Measurements from ENCODE around the gene SURF1.

Gene SURF1

DNA sequence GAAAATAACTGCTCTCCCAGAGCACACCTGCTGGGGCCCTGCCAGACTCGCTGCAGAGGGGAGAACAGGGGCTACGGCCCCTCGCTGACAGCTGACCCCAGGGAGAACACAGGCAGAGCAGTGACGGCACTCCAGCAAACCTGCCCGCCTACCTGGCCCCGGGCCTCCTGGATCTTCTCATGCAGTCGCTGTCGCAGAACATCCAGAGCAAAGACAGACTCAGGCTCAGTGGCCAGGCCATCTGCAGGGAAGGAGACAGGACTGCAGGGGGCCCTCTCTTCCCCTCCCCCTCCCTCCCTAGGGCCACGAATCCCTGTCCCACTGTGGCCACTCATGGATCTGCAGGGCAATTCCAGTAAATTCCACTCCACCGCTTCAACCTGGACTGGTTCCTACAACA, 22.7 kb downstream of the SURF1 start:
- Histone ChIP-seq H2BK12ac (ENCODE audit: low read length in 2 of 2) (no peak overlapping the region), H4K8ac (ENCODE audit: low read length) (no peak overlapping the region), H3K4me2 (ENCODE audit: low read length, poor library complexity, severe bottlenecking) (no peak overlapping the region), H3K14ac (ENCODE audit: low read length in 2 of 2) (no peak overlapping the region), H4K91ac (ENCODE audit: low read length) (no peak overlapping the region), H2BK15ac (ENCODE audit: low read depth, poor library complexity, severe bottlenecking) (no peak overlapping the region), H3K27ac (ENCODE audit: low read length, poor library complexity, severe bottlenecking) (no peak overlapping the region), H2BK120ac (ENCODE audit: low read depth, low read length) (no peak overlapping the region), H2AK5ac (ENCODE audit: low read length, severe bottlenecking) (no peak overlapping the region), H3K4ac (ENCODE audit: low read depth in 1 of 2, low read length in 2 of 2) (no peak overlapping the region), H3K9me3 (ENCODE audit: control insufficient read depth, low read length) (no peaks in the 10 kb centered on the region), H2AFZ (ENCODE audit: low read depth, low read length) (no peak overlapping the region), H3K9ac (ENCODE audit: low read length) (no peak overlapping the region), H3K36me3 (ENCODE audit: control insufficient read depth in 1 of 2, insufficient read depth in 2 of 2, low read depth in 1 of 2, low read length in 2 of 2) (peaks cover 34 to 57% of the 10 kb centered on the region in 2 experiments), H3K4me3 (ENCODE audit: insufficient read depth in 1 of 2, low read depth in 1 of 2, low read length in 2 of 2) (no peak overlapping the region), H3K79me1 (replicated peaks; ENCODE audit: low read length, poor library complexity, severe bottlenecking) (peaks cover 42% of the 10 kb centered on the region), H2BK5ac (ENCODE audit: low read depth, low read length, poor library complexity, severe bottlenecking) (no peak overlapping the region), H3K27me3 (ENCODE audit: control insufficient read depth in 1 of 2, insufficient read depth in 1 of 2, low read length in 2 of 2) (no peaks in the 10 kb centered on the region), H3K4me1 (ENCODE audit: control insufficient read depth, insufficient read depth, low read depth, low read length) (peaks cover 24% of the 10 kb centered on the region), H3K23ac (ENCODE audit: low read length in 2 of 2) (no peak overlapping the region), H3K18ac (ENCODE audit: low read depth in 1 of 2, low read length in 2 of 2) (no peak overlapping the region)
- 94% methylated on average over 10 of the region's 10 CpGs for WGBS
- no peak for DNase-seq

DNA sequence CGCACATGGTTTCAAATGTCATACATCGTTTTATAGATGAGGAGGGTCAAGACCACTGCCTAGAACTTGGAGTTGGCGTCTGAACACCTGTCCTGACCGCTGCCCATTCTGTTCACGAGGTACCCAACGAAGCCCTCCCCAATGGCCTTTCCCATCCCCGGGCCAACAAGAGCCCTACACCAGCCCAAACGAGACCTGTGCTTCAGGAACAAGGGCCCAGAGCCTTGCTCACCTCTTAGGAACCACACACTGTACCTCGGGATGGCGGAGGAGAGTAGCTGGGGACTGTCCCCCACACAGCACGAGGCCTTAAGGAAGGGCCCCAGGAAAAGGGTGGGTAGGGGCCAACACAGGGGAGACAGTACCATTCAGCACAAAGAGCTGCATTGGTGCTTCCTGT, 23.3 kb downstream of the SURF1 start:
- peak overlapping the region; percentile 63 for H4K8ac ChIP-seq (ENCODE audit: low read length)
- 96% methylated on average over 11 of the region's 11 CpGs for WGBS
- H2BK120ac ChIP-seq (ENCODE audit: low read depth, low read length): no peak overlapping the region

DNA sequence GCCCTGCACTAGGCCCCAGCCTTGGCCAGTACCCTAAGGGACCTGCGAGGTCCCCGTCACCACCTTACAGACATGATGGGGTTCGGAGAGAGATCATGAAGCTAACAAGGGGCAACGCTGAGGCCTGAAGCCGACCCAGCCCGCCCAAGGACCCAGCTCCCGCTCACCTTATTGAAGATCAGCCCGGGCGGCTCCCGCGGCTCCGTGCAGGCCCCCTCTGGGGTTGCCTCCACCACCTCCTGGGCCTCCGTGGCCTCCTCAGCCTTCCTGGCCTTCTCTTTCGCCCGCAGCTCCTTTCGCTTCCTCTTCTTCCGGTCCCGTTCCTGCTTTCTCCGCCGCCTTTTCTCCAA, 23.9 kb downstream of the SURF1 start:
- no peak overlapping the region for H3K18ac ChIP-seq (ENCODE audit: low read depth in 1 of 2, low read length in 2 of 2)
- 94% methylated on average over 20 of the region's 20 CpGs for WGBS
- no peak for DNase-seq
- no peak overlapping the region for H3K4ac ChIP-seq (ENCODE audit: low read depth in 1 of 2, low read length in 2 of 2)
- H3K36me3 ChIP-seq (ENCODE audit: control insufficient read depth in 1 of 2, insufficient read depth in 2 of 2, low read depth in 1 of 2, low read length in 2 of 2): peaks cover 34 to 56% of the 10 kb centered on the region in 2 experiments
- no peak overlapping the region for H2AFZ ChIP-seq (ENCODE audit: low read depth, low read length)
- no peaks in the 10 kb centered on the region for H3K9me3 ChIP-seq (ENCODE audit: control insufficient read depth, low read length)
- no peak overlapping the region for H3K4me3 ChIP-seq (ENCODE audit: insufficient read depth in 1 of 2, low read depth in 1 of 2, low read length in 2 of 2)
- no peak overlapping the region for H3K9ac ChIP-seq (ENCODE audit: low read length)
- no peak overlapping the region for H2BK120ac ChIP-seq (ENCODE audit: low read depth, low read length)
- H2AK5ac ChIP-seq (ENCODE audit: low read length, severe bottlenecking): no peak overlapping the region
- no peak overlapping the region for H2BK15ac ChIP-seq (ENCODE audit: low read depth, poor library complexity, severe bottlenecking)
- H3K27me3 ChIP-seq (ENCODE audit: control insufficient read depth in 1 of 2, insufficient read depth in 1 of 2, low read length in 2 of 2): no peaks in the 10 kb centered on the region
- H2BK12ac ChIP-seq (ENCODE audit: low read length in 2 of 2): no peak overlapping the region
- peak overlapping the region; percentile 47 for H4K8ac ChIP-seq (ENCODE audit: low read length)
- no peak overlapping the region for H3K27ac ChIP-seq (ENCODE audit: low read length, poor library complexity, severe bottlenecking)
- H4K91ac ChIP-seq (ENCODE audit: low read length): peak overlapping the region; percentile 46
- no peak overlapping the region for H3K4me2 ChIP-seq (ENCODE audit: low read length, poor library complexity, severe bottlenecking)
- H2BK5ac ChIP-seq (ENCODE audit: low read depth, low read length, poor library complexity, severe bottlenecking): no peak overlapping the region
- peaks cover 42% of the 10 kb centered on the region for H3K79me1 ChIP-seq (replicated peaks; ENCODE audit: low read length, poor library complexity, severe bottlenecking)
- peaks cover 24% of the 10 kb centered on the region for H3K4me1 ChIP-seq (ENCODE audit: control insufficient read depth, insufficient read depth, low read depth, low read length)
- no peak overlapping the region for H3K23ac ChIP-seq (ENCODE audit: low read length in 2 of 2)
- no peak overlapping the region for H3K14ac ChIP-seq (ENCODE audit: low read length in 2 of 2)

More for the DNA sequence above, 23.3 kb downstream of the SURF1 start:
- no peak for DNase-seq
- Histone ChIP-seq H3K9me3 (ENCODE audit: control insufficient read depth, low read length) (no peaks in the 10 kb centered on the region), H3K9ac (ENCODE audit: low read length) (no peak overlapping the region), H2BK15ac (ENCODE audit: low read depth, poor library complexity, severe bottlenecking) (no peak overlapping the region), H4K91ac (ENCODE audit: low read length) (no peak overlapping the region), H3K27me3 (ENCODE audit: control insufficient read depth in 1 of 2, insufficient read depth in 1 of 2, low read length in 2 of 2) (no peaks in the 10 kb centered on the region), H3K4ac (ENCODE audit: low read depth in 1 of 2, low read length in 2 of 2) (no peak overlapping the region), H3K4me2 (ENCODE audit: low read length, poor library complexity, severe bottlenecking) (no peak overlapping the region), H3K4me3 (ENCODE audit: insufficient read depth in 1 of 2, low read depth in 1 of 2, low read length in 2 of 2) (no peak overlapping the region), H3K23ac (ENCODE audit: low read length in 2 of 2) (no peak overlapping the region), H2BK5ac (ENCODE audit: low read depth, low read length, poor library complexity, severe bottlenecking) (no peak overlapping the region), H3K27ac (ENCODE audit: low read length, poor library complexity, severe bottlenecking) (no peak overlapping the region), H3K18ac (ENCODE audit: low read depth in 1 of 2, low read length in 2 of 2) (no peak overlapping the region), H3K36me3 (ENCODE audit: control insufficient read depth in 1 of 2, insufficient read depth in 2 of 2, low read depth in 1 of 2, low read length in 2 of 2) (peaks cover 34 to 58% of the 10 kb centered on the region in 2 experiments), H2AFZ (ENCODE audit: low read depth, low read length) (no peak overlapping the region), H2AK5ac (ENCODE audit: low read length, severe bottlenecking) (no peak overlapping the region), H3K14ac (ENCODE audit: low read length in 2 of 2) (no peak overlapping the region), H3K4me1 (ENCODE audit: control insufficient read depth, insufficient read depth, low read depth, low read length) (peaks cover 24% of the 10 kb centered on the region), H2BK12ac (ENCODE audit: low read length in 2 of 2) (no peak overlapping the region), H3K79me1 (replicated peaks; ENCODE audit: low read length, poor library complexity, severe bottlenecking) (peaks cover 42% of the 10 kb centered on the region)

DNA sequence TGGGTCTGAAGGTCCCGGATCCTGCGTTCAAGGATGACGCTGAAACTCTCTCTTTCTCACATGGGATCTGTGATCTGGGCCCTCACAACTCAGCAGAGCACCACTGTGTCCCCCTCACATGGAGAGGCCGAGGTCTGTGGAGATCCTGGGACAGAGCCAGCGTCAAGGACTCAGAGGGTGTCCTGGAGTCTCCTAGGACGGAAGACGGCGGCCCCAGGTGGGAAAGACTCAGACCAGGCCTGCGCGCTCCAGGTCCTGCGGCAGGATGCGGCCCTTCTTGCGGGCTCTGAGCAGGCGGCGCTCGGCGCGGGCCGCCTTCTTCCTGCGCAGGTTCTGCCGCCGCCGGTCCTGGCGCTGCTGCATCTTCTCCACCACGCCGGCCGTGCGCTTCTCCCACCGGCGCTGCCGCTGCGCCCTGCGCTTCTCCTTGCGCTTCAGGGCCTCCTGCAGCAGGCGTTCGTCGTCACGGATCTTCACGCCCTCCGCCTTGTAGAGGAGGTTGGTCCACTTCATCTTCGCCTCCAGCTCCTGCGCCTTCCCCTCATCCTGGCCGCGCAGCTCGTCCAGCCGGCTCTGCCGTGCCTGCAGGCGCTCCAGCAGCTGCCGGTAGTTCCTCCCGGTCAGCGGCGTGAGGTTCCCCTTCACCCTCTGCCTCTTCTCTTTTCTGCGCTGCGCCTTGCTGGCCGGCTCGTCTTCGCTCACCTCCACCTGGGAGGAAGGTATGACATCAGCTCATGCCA, 24.5 kb downstream of the SURF1 start:
- Histone ChIP-seq H3K36me3 (ENCODE audit: control insufficient read depth in 1 of 2, insufficient read depth in 2 of 2, low read depth in 1 of 2, low read length in 2 of 2) (peaks cover 34 to 56% of the 10 kb centered on the region in 2 experiments), H3K27ac (ENCODE audit: low read length, poor library complexity, severe bottlenecking) (no peak overlapping the region), H3K23ac (ENCODE audit: low read length in 2 of 2) (no peak overlapping the region), H3K27me3 (ENCODE audit: control insufficient read depth in 1 of 2, insufficient read depth in 1 of 2, low read length in 2 of 2) (no peaks in the 10 kb centered on the region), H3K4me1 (ENCODE audit: control insufficient read depth, insufficient read depth, low read depth, low read length) (peaks cover 24% of the 10 kb centered on the region), H2BK12ac (ENCODE audit: low read length in 2 of 2) (no peak overlapping the region), H4K91ac (ENCODE audit: low read length) (peak overlapping the region; percentile 46), H3K79me1 (replicated peaks; ENCODE audit: low read length, poor library complexity, severe bottlenecking) (peaks cover 42% of the 10 kb centered on the region), H3K9ac (ENCODE audit: low read length) (no peak overlapping the region), H3K4me2 (ENCODE audit: low read length, poor library complexity, severe bottlenecking) (no peak overlapping the region), H3K4ac (ENCODE audit: low read depth in 1 of 2, low read length in 2 of 2) (no peak overlapping the region), H2BK120ac (ENCODE audit: low read depth, low read length) (no peak overlapping the region), H3K14ac (ENCODE audit: low read length in 2 of 2) (no peak overlapping the region), H2BK5ac (ENCODE audit: low read depth, low read length, poor library complexity, severe bottlenecking) (no peak overlapping the region), H2BK15ac (ENCODE audit: low read depth, poor library complexity, severe bottlenecking) (no peak overlapping the region), H4K8ac (ENCODE audit: low read length) (peak overlapping the region; percentile 47), H3K18ac (ENCODE audit: low read depth in 1 of 2, low read length in 2 of 2) (no peak overlapping the region), H3K9me3 (ENCODE audit: control insufficient read depth, low read length) (no peaks in the 10 kb centered on the region), H2AK5ac (ENCODE audit: low read length, severe bottlenecking) (no peak overlapping the region), H2AFZ (ENCODE audit: low read depth, low read length) (no peak overlapping the region), H3K4me3 (ENCODE audit: insufficient read depth in 1 of 2, low read depth in 1 of 2, low read length in 2 of 2) (no peak overlapping the region)
- WGBS: 98% methylated on average over 57 of the region's 57 CpGs
- DNase-seq: no peak
